SK-N-SH treated with all-trans-retinoic acid at 6 μM for 48 hours (cell line): ENCODE data around the gene NR1H4.
"Not testable (repeated sequence)": the region's sequence is repeated elsewhere in the genome, so short reads cannot be mapped to it uniquely, and the experiment has no call there.

Experiments
- ATAC-seq: fragments of 200-7000 bp; cut with Tn5 transposase; 3 replicates; pipeline ENCODE4 v1.9.1; 2020; ENCODE audit warnings: mild to moderate bottlenecking, moderate library complexity
- ARNTL ChIP-seq: fragments of 450-650 bp; formaldehyde crosslinking; IDR thresholded peaks from 2 replicates; pipeline ENCODE4 v1.5.0; 2020; ENCODE audit warnings: low read depth, mild to moderate bottlenecking, moderate library complexity, borderline replicate concordance
- BACH2 ChIP-seq: fragments of 250-450 bp; sonication (Bioruptor Pico); IDR thresholded peaks from 2 replicates; pipeline ENCODE4 v1.9.0; 2021; ENCODE audit warnings: mild to moderate bottlenecking, borderline replicate concordance
- CSDC2 ChIP-seq: fragments of 250-450 bp; sonication (Bioruptor Pico); IDR thresholded peaks from 2 replicates; pipeline ENCODE4 v1.5.0; 2020; ENCODE audit warnings: mild to moderate bottlenecking, moderate library complexity
- CSRNP3 ChIP-seq: fragments of 250-450 bp; sonication (Bioruptor Pico); IDR thresholded peaks from 2 replicates; pipeline ENCODE4 v1.5.1; 2021; ENCODE audit warnings: mild to moderate bottlenecking, moderate library complexity
- ESRRG ChIP-seq: fragments of 250-450 bp; sonication (Bioruptor Pico); IDR thresholded peaks from 2 replicates; pipeline ENCODE4 v1.6.1; 2021; ENCODE audit warnings: mild to moderate bottlenecking
- GLIS3 ChIP-seq: fragments of 250-450 bp; sonication (Bioruptor Pico); IDR thresholded peaks from 2 replicates; pipeline ENCODE4 v1.5.0; 2020; ENCODE audit warnings: mild to moderate bottlenecking, moderate library complexity
- ISL1 ChIP-seq: fragments of 250-450 bp; sonication (Bioruptor Pico); IDR thresholded peaks from 2 replicates; pipeline ENCODE4 v2.1.2; 2022; ENCODE audit warnings: mild to moderate bottlenecking, moderate library complexity
- OSR1 ChIP-seq: fragments of 250-450 bp; sonication (Bioruptor Pico); IDR thresholded peaks from 2 replicates; pipeline ENCODE4 v1.8.0; 2022; ENCODE audit warnings: moderate library complexity, mild to moderate bottlenecking, inconsistent platforms
- PATZ1 ChIP-seq: fragments of 250-450 bp; sonication (Bioruptor Pico); IDR thresholded peaks from 2 replicates; pipeline ENCODE4 v1.8.0; 2020; ENCODE audit warnings: mild to moderate bottlenecking, moderate library complexity, borderline replicate concordance
- PPARA ChIP-seq: fragments of 250-450 bp; sonication (Bioruptor Pico); IDR thresholded peaks from 2 replicates; pipeline ENCODE4 v1.5.0; 2020; ENCODE audit warnings: mild to moderate bottlenecking, borderline replicate concordance
- RARB ChIP-seq: fragments of 250-450 bp; sonication (Bioruptor Pico); IDR thresholded peaks from 2 replicates; pipeline ENCODE4 v1.8.0; 2021; ENCODE audit warnings: mild to moderate bottlenecking, moderate library complexity
- SNAI2 ChIP-seq: fragments of 250-450 bp; sonication (Bioruptor Pico); IDR thresholded peaks from 2 replicates; pipeline ENCODE4 v1.5.0; 2020; ENCODE audit warnings: mild to moderate bottlenecking, moderate library complexity
- TOX ChIP-seq: fragments of 250-450 bp; sonication (Bioruptor Pico); IDR thresholded peaks from 2 replicates; pipeline ENCODE4 v1.8.0; 2021; ENCODE audit warnings: mild to moderate bottlenecking, moderate library complexity, borderline replicate concordance
- ZC3H10 ChIP-seq: fragments of 250-450 bp; sonication (Bioruptor Pico); IDR thresholded peaks from 2 replicates; pipeline ENCODE4 v1.5.1; 2021; ENCODE audit warnings: mild to moderate bottlenecking, moderate library complexity
- ZFP3 ChIP-seq: fragments of 250-450 bp; sonication (Bioruptor Pico); IDR thresholded peaks from 2 replicates; pipeline ENCODE4 v1.5.0; 2020; ENCODE audit warnings: mild to moderate bottlenecking, moderate library complexity
- ZFP30 ChIP-seq: fragments of 450-650 bp; formaldehyde crosslinking; IDR thresholded peaks from 2 replicates; pipeline ENCODE4 v1.5.0; 2022; ENCODE audit warnings: mild to moderate bottlenecking, moderate library complexity
- ZNF565 ChIP-seq: fragments of 450-650 bp; formaldehyde crosslinking; conservative IDR thresholded peaks from 2 replicates; pipeline ENCODE4 v1.5.0; 2020; ENCODE audit warnings: low read depth, mild to moderate bottlenecking, moderate library complexity
- ZNF8 ChIP-seq: fragments of 450-650 bp; formaldehyde crosslinking; IDR thresholded peaks from 2 replicates; pipeline ENCODE4 v1.5.0; 2020; ENCODE audit warnings: mild to moderate bottlenecking, moderate library complexity
- TF ChIP-seq, protein P1 (sequence below): fragments of 250-450 bp; sonication (Bioruptor Pico); IDR thresholded peaks from 2 replicates; pipeline ENCODE4 v1.8.0; 2021; ENCODE audit warnings: low read depth, mild to moderate bottlenecking, moderate library complexity, borderline replicate concordance
- TF ChIP-seq, protein P2 (sequence below): fragments of 250-450 bp; sonication (Bioruptor Pico); IDR thresholded peaks from 2 replicates; pipeline ENCODE4 v1.5.1; 2020; ENCODE audit warnings: low read depth, mild to moderate bottlenecking, moderate library complexity
- TF ChIP-seq, protein P3 (sequence below): fragments of 250-450 bp; sonication (Bioruptor Pico); IDR thresholded peaks from 2 replicates; pipeline ENCODE4 v1.5.0; 2020; ENCODE audit warnings: mild to moderate bottlenecking, moderate library complexity

Gene NR1H4

DNA sequence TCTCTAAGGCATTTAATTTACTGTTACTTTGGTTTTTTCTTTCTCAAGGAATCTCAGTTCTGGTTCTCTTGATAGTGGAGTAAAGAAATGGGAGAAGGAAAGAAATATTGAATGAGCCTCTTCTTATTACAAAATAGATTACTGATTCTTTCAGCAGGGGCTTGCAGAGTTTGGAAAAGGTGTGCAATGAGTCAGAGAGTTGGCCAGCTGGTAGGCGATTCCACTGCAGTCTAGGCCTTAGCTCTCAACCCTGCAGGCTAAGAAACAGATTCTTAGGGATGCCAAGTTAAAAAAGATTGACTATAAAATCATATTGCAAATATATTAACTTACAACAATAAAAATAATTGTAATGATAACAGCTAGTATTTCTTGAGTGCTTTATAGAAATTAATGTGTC is 25.8 kb downstream of the NR1H4 start (continued):
- TF ChIP-seq PPARA (no peak), ARNTL (CRISPR knock-in tag) (no peak), RARB (CRISPR knock-in tag) (no peak), ZNF8 (CRISPR knock-in tag) (no peak), CSDC2 (no peak), GLIS3 (CRISPR knock-in tag) (no peak), ZFP3 (CRISPR knock-in tag) (no peak)
- TF ChIP-seq, protein P1, sequence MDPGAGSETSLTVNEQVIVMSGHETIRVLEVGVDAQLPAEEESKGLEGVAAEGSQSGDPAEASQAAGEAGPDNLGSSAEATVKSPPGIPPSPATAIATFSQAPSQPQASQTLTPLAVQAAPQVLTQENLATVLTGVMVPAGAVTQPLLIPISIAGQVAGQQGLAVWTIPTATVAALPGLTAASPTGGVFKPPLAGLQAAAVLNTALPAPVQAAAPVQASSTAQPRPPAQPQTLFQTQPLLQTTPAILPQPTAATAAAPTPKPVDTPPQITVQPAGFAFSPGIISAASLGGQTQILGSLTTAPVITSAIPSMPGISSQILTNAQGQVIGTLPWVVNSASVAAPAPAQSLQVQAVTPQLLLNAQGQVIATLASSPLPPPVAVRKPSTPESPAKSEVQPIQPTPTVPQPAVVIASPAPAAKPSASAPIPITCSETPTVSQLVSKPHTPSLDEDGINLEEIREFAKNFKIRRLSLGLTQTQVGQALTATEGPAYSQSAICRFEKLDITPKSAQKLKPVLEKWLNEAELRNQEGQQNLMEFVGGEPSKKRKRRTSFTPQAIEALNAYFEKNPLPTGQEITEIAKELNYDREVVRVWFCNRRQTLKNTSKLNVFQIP: no peak
- TF ChIP-seq, all 23 proteins: peak for 0

DNA sequence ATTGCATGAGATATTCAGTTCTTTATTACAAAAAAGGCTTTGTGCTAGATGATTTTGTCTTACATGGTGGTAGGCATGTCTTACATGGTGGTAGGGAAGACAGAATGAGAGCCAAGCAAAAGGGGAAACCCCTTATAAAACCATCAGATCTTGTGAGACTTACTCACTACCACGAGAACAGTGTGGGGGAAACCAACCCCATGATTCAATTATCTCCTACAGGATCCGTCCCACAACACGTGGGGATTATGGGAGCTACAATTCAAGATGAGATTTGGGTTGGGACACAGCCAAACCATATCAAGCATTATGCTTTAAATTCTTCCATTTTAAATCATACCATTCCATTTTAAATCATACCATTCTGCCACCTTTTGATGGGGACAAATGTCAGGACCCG is 29.1 kb downstream of the NR1H4 start:
- ATAC-seq: not testable (repeated sequence)

DNA sequence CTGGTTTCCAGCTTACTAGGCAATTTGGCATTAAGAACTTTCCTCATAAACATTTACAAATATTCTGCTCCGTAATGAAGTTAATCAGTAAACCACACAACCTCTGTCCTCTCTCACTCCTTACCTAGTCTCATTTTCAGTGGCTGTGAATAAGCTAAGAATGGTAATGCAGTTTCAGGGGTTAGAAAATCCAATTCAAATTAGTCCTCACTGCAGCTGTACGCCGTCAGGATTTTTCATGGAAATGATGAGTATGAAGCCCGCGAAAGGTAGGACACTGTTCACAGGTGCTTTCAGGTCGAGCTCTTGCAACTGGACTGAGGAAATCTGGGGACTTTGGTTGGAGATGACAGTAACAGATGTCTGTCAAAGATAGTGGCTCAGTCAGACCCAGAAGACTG is 29.6 kb downstream of the NR1H4 start:
- TF ChIP-seq CSDC2 (no peak), BACH2 (no peak), ESRRG (CRISPR knock-in tag) (no peak), TOX (CRISPR knock-in tag) (no peak), ZNF8 (CRISPR knock-in tag) (no peak), PATZ1 (CRISPR knock-in tag) (no peak), PPARA (no peak), OSR1 (CRISPR knock-in tag) (no peak), CSRNP3 (no peak), ZNF565 (no peak)
- TF ChIP-seq, protein P2, sequence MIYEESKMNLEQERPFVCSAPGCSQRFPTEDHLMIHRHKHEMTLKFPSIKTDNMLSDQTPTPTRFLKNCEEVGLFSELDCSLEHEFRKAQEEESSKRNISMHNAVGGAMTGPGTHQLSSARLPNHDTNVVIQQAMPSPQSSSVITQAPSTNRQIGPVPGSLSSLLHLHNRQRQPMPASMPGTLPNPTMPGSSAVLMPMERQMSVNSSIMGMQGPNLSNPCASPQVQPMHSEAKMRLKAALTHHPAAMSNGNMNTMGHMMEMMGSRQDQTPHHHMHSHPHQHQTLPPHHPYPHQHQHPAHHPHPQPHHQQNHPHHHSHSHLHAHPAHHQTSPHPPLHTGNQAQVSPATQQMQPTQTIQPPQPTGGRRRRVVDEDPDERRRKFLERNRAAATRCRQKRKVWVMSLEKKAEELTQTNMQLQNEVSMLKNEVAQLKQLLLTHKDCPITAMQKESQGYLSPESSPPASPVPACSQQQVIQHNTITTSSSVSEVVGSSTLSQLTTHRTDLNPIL (CRISPR knock-in tag): no peak
- TF ChIP-seq, protein P3, sequence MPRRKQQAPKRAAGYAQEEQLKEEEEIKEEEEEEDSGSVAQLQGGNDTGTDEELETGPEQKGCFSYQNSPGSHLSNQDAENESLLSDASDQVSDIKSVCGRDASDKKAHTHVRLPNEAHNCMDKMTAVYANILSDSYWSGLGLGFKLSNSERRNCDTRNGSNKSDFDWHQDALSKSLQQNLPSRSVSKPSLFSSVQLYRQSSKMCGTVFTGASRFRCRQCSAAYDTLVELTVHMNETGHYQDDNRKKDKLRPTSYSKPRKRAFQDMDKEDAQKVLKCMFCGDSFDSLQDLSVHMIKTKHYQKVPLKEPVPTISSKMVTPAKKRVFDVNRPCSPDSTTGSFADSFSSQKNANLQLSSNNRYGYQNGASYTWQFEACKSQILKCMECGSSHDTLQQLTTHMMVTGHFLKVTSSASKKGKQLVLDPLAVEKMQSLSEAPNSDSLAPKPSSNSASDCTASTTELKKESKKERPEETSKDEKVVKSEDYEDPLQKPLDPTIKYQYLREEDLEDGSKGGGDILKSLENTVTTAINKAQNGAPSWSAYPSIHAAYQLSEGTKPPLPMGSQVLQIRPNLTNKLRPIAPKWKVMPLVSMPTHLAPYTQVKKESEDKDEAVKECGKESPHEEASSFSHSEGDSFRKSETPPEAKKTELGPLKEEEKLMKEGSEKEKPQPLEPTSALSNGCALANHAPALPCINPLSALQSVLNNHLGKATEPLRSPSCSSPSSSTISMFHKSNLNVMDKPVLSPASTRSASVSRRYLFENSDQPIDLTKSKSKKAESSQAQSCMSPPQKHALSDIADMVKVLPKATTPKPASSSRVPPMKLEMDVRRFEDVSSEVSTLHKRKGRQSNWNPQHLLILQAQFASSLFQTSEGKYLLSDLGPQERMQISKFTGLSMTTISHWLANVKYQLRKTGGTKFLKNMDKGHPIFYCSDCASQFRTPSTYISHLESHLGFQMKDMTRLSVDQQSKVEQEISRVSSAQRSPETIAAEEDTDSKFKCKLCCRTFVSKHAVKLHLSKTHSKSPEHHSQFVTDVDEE (CRISPR knock-in tag): no peak
- ATAC-seq: no peak

DNA sequence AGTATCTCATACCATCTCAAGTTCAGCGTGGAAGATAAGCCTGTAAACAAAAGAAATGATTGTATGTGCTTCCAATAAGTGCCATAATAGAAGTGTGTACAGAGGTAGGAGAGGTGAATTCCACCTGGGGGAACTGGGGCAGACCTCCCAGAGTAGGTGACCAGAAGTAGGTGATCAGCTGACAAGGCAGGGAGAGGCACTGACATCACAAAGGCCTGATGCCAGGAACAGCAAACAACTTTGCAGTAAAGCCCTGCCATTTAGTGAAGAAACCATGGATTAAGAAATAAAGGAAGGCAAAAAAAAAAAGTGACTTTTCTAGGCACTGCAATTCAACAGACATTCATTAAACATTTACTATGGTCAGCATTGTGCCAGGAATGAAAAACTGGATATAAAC is 31.1 kb downstream of the NR1H4 start:
- TF ChIP-seq ZFP3 (CRISPR knock-in tag) (no peak), PATZ1 (CRISPR knock-in tag) (no peak), SNAI2 (CRISPR knock-in tag) (no peak), ZC3H10 (CRISPR knock-in tag) (no peak), GLIS3 (CRISPR knock-in tag) (no peak), RARB (CRISPR knock-in tag) (no peak), ISL1 (CRISPR knock-in tag) (no peak), CSRNP3 (no peak), ZFP30 (CRISPR knock-in tag) (no peak), ZNF8 (CRISPR knock-in tag) (no peak), OSR1 (CRISPR knock-in tag) (no peak), PPARA (no peak), TOX (CRISPR knock-in tag) (no peak)
- TF ChIP-seq, protein P2 (CRISPR knock-in tag): no peak
- ATAC-seq: no peak
